Prostate gland (tissue), 2 donors: ENCODE measurements around the gene SP5. TPM values are rescaled to one million over a fixed set of nuclear protein-coding genes. Genes with fewer than 3 reads are reported as not detected.

Source experiments
- DNase-seq: peaks from one replicate; pipeline ENCODE4 v3.0.0-alpha.2; 2019; ENCODE audit warnings: low spot score
- H3K27ac ChIP-seq, 2 donors: fragments of 200-600 bp; sonication (generic); 2 replicates each; pipeline ENCODE4 v1.5.1; 2017 to 2019
- H3K27me3 ChIP-seq: fragments of 200-600 bp; sonication (generic); replicated peaks from 2 replicates; pipeline ENCODE4 v1.5.1; 2019; ENCODE audit not compliant: insufficient read depth
- H3K36me3 ChIP-seq, 2 donors: fragments of 200-600 bp; sonication (generic); 1 replicate in 1 of 2; 2 replicates in 1 of 2; pipeline versions ENCODE4 v1.5.1 to v1.8.1; 2017 to 2019
- H3K4me1 ChIP-seq: fragments of 200-600 bp; sonication (generic); replicated peaks from 2 replicates; pipeline ENCODE4 v1.5.1; 2019
- H3K4me3 ChIP-seq, 2 donors: fragments of 200-600 bp; sonication (generic); 2 replicates each; pipeline ENCODE4 v1.5.1; 2017 to 2019
- H3K9me3 ChIP-seq: fragments of 200-600 bp; sonication (generic); 2 replicates; pipeline ENCODE4 v1.5.1; 2017
- CTCF ChIP-seq, 4 experiments: fragments of 200-600 bp in 2 of 4; fragments of 450-650 bp in 2 of 4; sonication (generic) in 2 of 4; IDR thresholded peaks; 1 replicate in 3 of 4; 2 replicates in 1 of 4; pipeline ENCODE4 v1.5.1; 2016 to 2019; ENCODE audit warnings: antibody characterized with exemption in 4 of 4, mild to moderate bottlenecking in 2 of 4, moderate library complexity in 2 of 4
- POLR2A ChIP-seq: fragments of 450-650 bp; IDR thresholded peaks from one replicate; pipeline ENCODE4 v1.6.1; 2016; ENCODE audit warnings: antibody characterized with exemption, mild to moderate bottlenecking
- POLR2AphosphoS5 ChIP-seq: sonication (generic); formaldehyde crosslinking; IDR thresholded peaks from one replicate; pipeline ENCODE4 v1.6.1; 2017; ENCODE audit warnings: antibody characterized with exemption
- WGBS: methylation state at CpG from one replicate; pipeline ENCODE4 v1.1.5; 2018; 5-methylcytosine and 5-hydroxymethylcytosine counted together
- intact Hi-C: fragments of 100-400 bp; cut with DNase I; formaldehyde crosslinking; loops from one replicate; pipeline ENCODE4 v1.14.2; 2022
- total RNA-seq, 2 donors: library from RNA; depleted of rRNA; stranded (reverse); fragments of >200 nt; gene quantifications; one replicate each; pipeline ENCODE4 v1.1.0, GENCODE V29; 2016

SP5 gene
- total RNA-seq, 2 donors from 2014 or later: 4.2 to 8.4 TPM

- no peaks in the 10 kb centered on the region for H3K9me3 ChIP-seq
- no peak overlapping the region for H3K27ac ChIP-seq
- H3K4me1 ChIP-seq: no peaks in the 10 kb centered on the region
- H3K27me3 ChIP-seq: no peaks in the 10 kb centered on the region
- intact Hi-C loops: no loop called here
- 75% methylated on average over 1 of the region's 1 CpG for WGBS
- no peak for DNase-seq
- TF ChIP-seq CTCF (IDR thresholded peaks at IDR 0.05) (no peak), POLR2A (no peak), POLR2AphosphoS5 (no peak)
- H3K4me3 ChIP-seq: no peak overlapping the region
- no peaks in the 10 kb centered on the region for H3K36me3 ChIP-seq
Measured at GRCh38 chr2:170736628-170737027, 21.5 kb downstream of the SP5 start.

GRCh38 chr2:170737406-170737805 is 22.3 kb downstream of the SP5 start:
- 97% methylated on average over 2 of the region's 2 CpGs for WGBS

GRCh38 chr2:170737821-170738220 is 22.7 kb downstream of the SP5 start:
- no peaks in the 10 kb centered on the region for H3K36me3 ChIP-seq
- TF ChIP-seq CTCF (IDR thresholded peaks at IDR 0.05): no peak
- no peak for TF ChIP-seq POLR2A
- no peak for TF ChIP-seq POLR2AphosphoS5
- H3K4me1 ChIP-seq: no peaks in the 10 kb centered on the region
- 91% methylated on average over 4 of the region's 4 CpGs for WGBS
- intact Hi-C loops: no loop called here
- H3K9me3 ChIP-seq: no peaks in the 10 kb centered on the region
- DNase-seq: no peak
- H3K4me3 ChIP-seq: no peak overlapping the region
- no peaks in the 10 kb centered on the region for H3K27me3 ChIP-seq
- no peak overlapping the region for H3K27ac ChIP-seq

More at GRCh38 chr2:170737406-170737805, 22.3 kb downstream of the SP5 start:
- Histone ChIP-seq H3K27me3 (no peaks in the 10 kb centered on the region), H3K4me3 (no peak overlapping the region), H3K27ac (no peak overlapping the region), H3K36me3 (no peaks in the 10 kb centered on the region), H3K4me1 (no peaks in the 10 kb centered on the region), H3K9me3 (no peaks in the 10 kb centered on the region)
- no peak for DNase-seq
- intact Hi-C loops: no loop called here
- TF ChIP-seq POLR2AphosphoS5 (no peak), CTCF (IDR thresholded peaks at IDR 0.05) (no peak), POLR2A (no peak)

- TF ChIP-seq POLR2AphosphoS5 (no peak), POLR2A (no peak), CTCF (IDR thresholded peaks at IDR 0.05) (no peak)
- DNase-seq: no peak
- Histone ChIP-seq H3K36me3 (no peaks in the 10 kb centered on the region), H3K9me3 (no peaks in the 10 kb centered on the region), H3K27me3 (no peaks in the 10 kb centered on the region), H3K27ac (no peak overlapping the region), H3K4me1 (no peaks in the 10 kb centered on the region), H3K4me3 (no peak overlapping the region)
- intact Hi-C loops: no loop called here
- 56% methylated on average over 3 of the region's 3 CpGs for WGBS
Measured at GRCh38 chr2:170739048-170739447, 23.9 kb downstream of the SP5 start.

GRCh38 chr2:170739507-170740046 is 24.4 kb downstream of the SP5 start:
- intact Hi-C loops: no loop called here
- TF ChIP-seq CTCF (IDR thresholded peaks at IDR 0.05): no peak
- no peak for TF ChIP-seq POLR2AphosphoS5
- TF ChIP-seq POLR2A: no peak
- no peak overlapping the region for H3K27ac ChIP-seq

More at GRCh38 chr2:170739507-170740046, 24.4 kb downstream of the SP5 start:
- no peaks in the 10 kb centered on the region for H3K36me3 ChIP-seq
- no peaks in the 10 kb centered on the region for H3K9me3 ChIP-seq
- WGBS: 54% methylated on average over 3 of the region's 3 CpGs
- H3K4me1 ChIP-seq: no peaks in the 10 kb centered on the region
- no peak overlapping the region for H3K4me3 ChIP-seq
- no peak for DNase-seq
- no peaks in the 10 kb centered on the region for H3K27me3 ChIP-seq
